NCI-H2227 (cell line): ENCODE data around the gene TBCD.

Source experiments
- DNase-seq: peaks from one replicate; lab custom pipeline; 2025; ENCODE audit not compliant: unreplicated experiment; lab: John Stamatoyannopoulos, UW

TBCD gene

GRCh38 chr17:82831041-82831817 is 79.4 kb downstream of the TBCD start:
- DNase-seq: no peak

DNA sequence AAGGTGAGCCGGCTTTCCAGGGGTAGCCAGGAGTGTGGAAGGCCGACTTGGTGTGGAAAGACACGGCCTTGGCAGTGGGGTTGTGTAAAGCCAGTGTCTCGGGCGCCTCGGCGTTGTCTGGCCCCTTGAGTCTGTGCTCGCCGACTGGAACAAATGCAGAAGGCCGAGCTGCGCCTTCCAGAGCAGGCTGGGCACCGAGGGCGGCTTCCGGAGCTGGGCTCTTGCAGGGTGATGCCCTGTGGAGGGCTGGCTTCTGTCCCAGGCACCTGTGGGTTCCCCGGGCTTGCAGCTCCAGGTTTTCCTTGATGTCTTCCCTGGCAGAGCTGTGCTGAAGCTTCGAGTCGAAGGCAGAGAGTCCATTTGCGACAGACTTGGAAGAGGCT is 79.9 kb downstream of the TBCD start:
- DNase-seq: no peak

GRCh38 chr17:82832411-82832810 is 80.5 kb downstream of the TBCD start:
- no peak for DNase-seq

DNA sequence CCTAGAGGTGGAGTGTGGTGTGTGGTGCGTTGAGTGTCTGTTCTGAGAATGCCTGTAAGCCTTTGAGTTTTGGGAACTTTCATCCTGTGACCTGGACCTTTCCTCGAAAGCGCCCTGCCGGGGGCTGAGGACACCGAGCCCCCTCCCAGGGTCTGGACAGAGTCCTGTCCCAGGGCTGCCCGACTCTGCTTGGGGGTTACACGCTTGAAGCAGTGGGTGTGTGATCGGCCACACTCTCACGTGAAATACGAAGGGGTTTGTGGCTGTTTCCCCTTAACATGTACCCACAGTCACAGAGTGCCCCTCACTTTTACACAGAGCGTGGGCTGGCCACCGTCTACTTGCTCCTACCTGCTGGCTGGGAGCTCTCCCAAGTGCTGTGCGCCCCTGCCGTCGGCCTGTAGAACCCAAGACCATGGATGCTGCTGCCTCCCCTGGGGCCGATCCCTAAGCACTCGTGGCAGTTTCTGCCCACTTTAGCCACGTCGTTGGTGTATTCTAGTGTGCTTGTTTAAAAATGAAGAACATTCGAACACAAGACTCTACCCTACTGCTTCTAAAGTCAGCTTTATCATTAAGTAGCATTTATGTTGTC is 81.1 kb downstream of the TBCD start:
- DNase-seq: no peak

DNA sequence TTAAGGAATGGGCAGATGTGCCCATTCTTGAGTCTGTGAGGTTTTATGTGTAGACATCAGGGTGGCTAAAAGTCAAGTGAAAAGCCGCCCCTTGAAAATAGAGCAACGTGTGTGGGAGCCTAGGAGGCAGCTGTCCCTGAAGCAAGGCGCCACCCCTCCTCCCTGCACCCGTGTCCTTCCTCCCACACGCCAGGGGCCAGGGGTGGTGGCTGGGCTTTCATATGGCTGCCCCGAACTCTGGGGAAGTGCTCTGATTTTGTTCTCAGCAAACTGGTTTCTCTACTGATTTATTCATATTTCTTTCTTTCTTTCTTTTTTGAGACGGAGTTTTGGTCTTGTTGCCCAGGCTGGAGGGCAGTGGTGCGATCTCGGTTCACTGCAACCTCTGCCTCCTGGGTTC is 83.3 kb downstream of the TBCD start:
- no peak for DNase-seq

- no peak for DNase-seq
These were observed 84.1 kb downstream of the TBCD start for GRCh38 chr17:82835766-82836512.

- DNase-seq: no peak
These were observed 85.0 kb downstream of the TBCD start for GRCh38 chr17:82836823-82837357.

- DNase-seq: no peak
These were observed 85.9 kb downstream of the TBCD start for GRCh38 chr17:82837586-82838320.

GRCh38 chr17:82838386-82839063 is 86.7 kb downstream of the TBCD start:
- DNase-seq: no peak

DNA sequence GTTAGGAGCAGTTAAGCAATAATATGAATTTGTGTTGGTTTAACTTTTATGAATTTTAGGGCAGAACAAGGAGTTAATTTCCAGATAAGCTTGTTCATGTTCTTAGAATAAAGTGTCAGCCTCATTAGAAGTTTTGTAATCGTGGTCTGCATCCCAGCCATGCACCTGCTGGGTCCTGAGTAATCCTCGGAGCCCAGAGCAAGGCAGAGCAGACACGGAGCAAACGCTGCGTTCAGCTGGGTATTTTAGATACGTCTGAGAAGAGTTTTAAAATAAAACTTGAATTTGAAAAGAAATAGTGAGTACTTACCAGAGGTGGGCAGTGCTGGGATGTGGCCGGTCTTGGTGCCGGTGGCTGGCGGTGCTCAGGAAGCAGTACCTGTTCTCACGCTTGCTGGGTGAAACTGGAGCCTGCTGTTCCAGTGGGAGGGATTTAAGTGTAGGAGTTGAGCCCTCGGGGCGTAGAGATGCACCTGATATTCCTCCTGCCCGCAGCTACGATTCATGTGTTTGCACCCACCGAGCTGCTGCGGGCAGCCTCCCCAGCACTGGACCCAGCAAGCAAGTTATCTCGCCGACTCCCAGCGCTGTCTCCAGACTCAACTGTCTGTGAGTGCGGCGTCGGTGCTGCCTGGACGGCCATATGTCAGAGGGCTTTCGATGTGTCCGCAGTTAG is 87.9 kb downstream of the TBCD start, which contains the start of gene ZNF750:
Gene ZNF750 (minus strand): TSS at position 406 of the 676 bp plus-strand sequence. CDS start 7,568 bp downstream, outside the sequence.
- no peak for DNase-seq

DNA sequence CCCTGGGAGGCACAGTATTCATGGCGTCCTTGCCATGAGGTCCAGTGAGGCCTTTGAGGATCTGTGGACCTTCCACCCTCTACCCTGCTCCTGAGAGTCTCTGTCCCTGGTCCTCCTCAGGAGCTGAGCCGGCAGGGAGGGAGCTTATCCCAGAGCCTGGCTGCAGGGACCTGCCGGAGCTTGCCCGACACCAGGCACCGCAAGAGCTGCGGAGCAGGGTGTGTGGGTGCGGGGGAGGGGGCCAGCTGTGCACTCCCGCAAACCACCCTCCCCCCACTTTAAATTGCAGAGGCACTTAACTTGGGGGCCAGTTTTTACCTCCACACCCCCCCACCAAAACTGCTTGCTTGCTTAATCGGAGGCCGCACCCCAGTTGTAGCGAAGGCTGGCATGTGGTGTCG is 88.6 kb downstream of the TBCD start:
- DNase-seq: no peak

- DNase-seq: no peak
These were observed 90.2 kb downstream of the TBCD start for GRCh38 chr17:82841921-82842596.

- no peak for DNase-seq
These were observed 92.2 kb downstream of the TBCD start for GRCh38 chr17:82843904-82844680.

DNA sequence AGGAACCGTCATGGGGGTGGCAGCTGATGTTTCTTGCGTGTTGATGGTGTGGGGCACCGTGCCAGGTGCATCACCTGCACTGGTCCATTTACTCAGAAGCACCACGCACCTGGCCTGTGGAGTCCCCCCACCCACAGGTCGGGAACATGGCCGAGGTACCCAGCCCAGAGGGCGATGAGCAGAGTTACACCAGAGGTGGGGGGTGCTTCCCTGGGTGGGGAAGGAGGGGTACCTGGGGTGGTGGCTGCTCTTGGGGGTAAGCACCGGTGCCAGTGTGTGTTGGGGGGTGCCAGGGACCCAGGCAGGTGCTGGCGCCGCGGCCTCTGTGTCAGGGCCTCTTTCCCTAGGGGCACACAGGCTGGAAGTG is 92.9 kb downstream of the TBCD start:
- no peak for DNase-seq

DNA sequence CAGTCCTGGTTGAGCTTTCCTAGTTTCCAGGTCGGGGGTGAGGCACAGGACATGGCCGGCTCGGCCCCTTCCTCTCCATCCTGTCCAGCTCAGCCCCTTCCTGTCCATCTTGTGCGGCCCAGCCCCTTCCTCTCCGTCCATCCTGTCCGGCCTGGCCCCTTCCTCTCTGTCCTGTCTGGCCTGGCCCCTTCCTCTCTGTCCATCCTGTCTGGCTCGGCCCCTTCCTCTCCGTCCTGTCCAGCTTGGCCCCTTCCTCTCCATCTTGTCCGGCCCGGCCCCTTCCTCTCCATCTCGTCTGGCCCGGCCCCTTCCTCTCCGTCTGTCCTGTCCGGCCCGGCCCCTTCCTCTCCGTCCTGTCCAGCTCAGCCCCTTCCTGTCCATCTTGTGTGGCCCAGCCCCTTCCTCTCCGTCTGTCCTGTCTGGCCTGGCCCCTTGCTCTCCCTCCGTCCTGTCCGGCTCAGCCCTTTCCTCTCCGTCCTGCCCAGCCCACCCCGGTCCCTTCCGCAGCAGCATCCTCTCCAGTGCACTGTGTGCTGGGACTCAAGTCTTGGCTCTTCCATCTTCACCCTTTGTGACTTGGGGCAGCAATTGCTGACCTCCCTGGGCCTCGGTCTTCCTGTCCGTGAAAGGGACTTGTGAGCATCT is 93.4 kb downstream of the TBCD start:
- no peak for DNase-seq

DNA sequence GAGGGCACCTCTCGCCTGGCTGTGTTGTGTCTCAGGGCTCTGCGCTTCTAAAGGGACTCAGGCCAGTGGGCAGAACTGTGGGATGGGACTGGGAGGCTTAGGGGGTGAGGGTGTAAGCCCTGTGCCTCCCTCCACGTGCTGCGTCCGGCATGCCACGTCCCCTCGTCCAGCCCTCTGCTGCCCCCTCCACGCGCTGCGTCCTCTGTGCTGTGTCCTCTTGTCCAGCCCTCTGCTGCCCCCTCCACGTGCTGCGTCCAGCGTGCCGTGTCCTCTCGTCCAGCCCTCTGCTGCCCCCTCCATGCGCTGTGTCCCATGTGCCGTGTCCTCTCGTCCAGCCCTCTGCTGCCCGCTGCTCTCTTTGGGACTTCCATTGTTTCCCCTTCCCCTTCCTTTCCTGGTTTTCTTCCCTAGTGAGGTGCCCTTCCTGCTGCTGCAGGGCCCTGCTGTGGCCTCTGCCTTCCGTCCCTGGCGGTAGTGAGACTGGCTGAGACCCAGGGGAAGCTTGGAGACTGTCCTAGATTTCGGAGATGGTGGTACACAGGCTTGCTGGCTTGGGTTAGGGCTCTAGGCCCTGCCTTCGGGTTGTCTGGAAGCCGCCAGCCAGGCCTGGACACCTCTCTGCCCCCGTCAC is 94.3 kb downstream of the TBCD start:
- DNase-seq: no peak

DNA sequence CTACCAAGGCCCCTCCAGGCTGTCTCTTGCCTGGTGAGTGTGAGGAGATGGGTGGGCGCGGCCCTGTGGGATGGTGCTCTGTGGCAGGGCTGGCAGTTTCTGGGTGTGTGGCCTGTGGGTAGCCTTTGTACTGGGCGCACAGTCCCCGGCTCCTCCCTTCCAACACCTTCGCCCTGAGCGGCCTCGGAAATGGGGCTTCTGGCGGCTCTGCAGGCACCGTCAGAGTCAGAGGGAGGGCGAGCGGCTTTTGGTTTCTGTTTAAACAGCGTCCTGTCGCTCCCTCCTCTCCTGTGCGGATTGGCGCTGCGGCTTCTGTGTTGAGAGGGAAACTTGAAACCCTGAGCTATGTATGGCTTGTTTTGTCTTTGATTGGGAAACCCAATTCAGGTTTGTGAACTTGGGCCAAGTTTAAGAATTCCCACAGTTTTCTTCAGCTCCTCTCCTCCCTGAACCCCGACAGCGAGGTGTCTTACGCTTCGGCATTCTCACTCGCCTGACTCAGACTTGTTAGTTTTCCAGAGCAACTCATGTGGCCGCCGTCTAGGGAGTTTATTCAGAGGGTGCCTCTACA is 96.2 kb downstream of the TBCD start:
- no peak for DNase-seq
